ENCODE data around the gene MUC6.

MUC6 gene

DNA sequence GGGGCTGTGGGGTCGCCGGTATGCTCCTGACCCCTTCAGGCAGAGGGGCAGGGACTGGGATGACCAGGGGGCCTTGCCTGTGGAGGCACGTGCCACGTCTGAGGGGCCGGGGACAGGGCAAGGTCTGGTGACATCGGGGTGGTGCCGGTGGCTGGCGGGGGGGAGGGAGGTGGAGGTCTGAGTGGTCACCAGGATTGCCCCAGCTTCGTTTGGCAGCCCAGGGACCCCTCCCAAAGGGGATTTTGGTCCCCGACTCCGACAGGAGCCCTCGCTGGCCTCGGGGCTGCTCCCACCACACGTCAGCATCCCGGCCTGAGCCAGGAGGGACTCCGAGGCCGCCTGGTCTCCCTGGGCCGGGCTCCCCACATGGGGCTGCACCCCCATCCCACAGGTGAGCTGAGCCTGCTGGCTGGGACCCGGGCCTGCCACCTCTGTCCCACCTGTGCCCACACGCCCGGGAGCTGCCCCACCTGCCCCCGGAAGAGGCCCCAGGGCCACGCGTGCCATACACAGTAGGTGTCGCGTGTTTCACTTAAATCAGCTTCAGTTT is 1.1 kb upstream of the MUC6 start:
- no peak for DNase-seq (ENCODE audit: extremely low read depth in 1 of 2, low read depth in 1 of 2)

DNA sequence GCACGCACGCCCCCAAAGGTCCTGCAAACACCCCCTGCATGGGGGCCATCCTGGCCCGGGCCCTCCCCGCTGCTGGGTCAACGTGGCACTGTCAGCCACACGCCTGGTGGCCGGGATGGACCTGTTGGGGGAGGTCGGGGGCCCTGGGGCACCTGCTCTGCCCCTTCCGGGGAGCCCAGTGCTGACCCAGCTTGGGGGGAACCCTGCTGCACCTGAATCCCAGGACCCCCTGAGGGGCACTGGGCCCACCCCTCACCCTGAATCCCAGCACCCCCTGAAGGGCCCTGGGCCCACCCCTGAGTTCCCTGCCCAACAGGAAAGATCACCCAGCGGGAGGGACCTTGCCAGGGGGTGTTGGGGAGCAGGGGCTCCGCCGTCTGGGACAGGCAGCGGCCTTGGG is 413 bp upstream of the MUC6 start:
- no peak for DNase-seq (ENCODE audit: extremely low read depth in 1 of 2, low read depth in 1 of 2)

DNA sequence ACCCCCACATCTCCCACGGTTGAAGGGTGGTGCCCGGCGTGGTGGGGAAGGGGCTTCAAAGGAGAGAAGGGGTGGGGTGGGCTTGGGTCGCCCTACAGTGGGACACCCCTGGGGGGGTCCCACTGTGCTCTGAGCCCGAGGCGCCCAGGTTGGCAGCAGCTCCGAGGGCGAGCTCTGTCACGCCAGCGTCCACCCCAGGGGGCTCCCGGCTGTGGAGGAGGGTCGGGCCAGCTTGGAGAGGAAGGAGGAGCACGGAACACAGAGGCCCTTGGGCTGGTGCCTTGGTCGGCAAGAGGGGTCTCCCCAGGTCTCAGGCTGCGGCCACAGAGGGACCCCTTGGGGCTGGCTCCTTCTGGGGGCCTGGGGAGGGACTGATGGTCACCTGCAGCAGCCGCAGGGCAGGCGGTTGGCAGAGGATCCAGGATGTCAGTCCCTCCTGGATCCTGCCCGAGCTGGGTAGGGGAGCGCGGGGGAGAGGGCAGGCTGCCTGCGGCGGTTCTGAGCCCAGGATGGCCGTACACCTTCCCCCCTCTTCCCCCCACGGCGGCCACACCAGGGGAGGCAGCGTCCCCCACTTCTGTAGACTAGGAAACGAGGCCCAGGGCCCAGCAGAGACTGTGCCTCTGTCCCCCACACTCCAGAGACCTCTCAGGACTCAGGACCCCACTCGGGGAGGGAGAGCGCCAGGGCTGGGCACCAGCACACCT is 788 bp downstream of the MUC6 start:
- DNase-seq (ENCODE audit: extremely low read depth in 1 of 2, low read depth in 1 of 2), result no peak

DNA sequence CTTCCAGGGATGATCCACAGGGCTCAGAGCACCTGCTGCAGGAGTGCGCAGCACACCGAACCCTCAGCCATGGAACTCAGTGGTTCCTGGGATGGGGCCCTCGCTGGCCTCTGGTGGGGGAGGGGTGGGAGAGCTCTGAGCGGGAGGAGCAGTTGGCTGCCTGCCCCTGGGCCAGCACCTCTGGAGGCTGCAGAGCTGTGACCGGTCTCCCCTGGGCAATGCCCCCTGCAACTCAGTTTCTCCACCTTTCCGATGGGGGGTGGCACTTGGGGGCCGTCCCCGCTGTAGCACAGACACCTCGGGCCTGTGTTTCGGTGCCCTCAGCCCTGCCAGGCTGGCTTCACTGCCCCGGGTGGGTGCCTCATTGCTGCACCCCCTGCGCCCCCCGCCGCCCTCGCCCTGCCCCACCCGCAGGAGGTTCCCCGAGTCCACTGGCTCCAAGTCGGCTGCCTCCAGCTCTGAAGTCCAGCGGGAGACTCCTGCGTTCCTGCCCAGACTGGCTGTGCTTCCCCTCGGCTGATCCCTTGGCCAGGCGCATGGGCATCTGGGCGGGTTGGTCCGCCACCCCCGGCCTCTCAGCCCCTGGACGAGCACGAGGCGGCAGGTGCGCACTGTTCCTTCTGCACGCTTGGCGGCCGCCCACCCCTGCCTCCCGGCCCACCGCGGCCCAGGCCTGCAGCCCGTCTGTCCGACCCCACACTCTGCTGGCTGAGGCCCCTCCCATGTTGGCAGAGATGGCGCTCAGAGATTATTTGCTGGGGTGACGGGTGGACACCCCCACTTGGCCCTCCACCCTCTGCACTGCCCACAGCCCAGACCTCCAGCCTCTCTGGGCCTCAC is 1.8 kb downstream of the MUC6 start:
- no peak for DNase-seq (ENCODE audit: extremely low read depth in 1 of 2, low read depth in 1 of 2)

DNA sequence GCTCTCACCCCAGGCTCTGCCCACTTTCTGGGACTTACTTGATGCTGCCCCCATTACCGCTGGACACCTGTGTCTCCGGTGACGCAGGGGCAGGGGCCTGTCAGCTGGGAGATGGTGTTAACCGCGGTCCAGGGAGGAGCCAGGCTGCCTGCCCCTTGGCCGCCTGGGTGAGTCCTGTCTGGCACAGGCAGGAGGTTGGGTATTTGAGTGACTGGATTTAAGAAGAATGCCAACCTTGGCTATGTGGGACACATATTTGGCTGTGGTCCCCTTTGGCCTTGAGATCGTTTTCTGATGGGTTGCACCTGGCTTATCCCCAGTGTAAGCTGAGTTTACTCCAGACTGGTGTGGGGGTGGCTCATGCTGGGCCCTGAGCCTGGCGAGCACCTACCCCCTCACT is 2.5 kb downstream of the MUC6 start:
- no peak for DNase-seq (ENCODE audit: extremely low read depth in 1 of 2, low read depth in 1 of 2)

DNA sequence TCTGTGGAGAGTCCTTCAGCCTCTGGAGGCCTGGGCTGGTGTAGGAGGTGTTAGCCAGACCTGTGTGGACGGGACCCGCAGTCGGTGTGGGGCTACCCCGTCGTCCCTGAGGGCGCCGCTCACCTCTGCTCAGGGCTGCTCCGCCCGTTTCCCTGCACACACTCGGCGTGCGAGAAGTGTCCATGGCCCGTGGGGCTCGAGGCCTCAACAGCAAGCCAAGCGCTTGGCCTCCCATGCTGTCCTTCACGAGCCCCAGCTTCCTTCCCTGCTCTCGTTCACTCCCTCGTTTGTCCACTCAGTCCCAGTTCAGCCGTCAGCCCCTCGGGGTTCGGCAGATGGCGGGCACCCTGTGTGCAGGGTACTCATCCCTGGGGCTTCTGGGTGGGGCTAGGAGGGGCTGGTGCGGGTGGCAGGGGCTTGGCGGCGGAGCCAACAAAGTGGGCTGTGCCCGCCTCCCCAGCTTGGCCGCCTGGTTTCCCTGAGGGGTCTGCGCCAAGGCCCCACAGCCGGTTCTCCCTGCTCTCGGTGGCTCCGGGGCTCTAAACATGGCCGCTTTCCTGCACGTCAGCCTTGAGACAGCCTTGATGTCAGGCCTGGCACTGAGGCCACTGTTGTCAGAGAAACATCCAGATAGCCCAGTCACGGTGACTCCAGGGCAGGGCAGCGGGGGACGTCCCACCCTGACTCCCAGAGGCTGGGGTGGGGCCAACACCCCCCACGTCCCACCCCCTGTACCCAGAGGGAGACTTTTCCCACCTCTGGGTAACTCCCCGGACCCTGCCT is 3.3 kb downstream of the MUC6 start:
- no peak for DNase-seq (ENCODE audit: extremely low read depth in 1 of 2, low read depth in 1 of 2)

DNA sequence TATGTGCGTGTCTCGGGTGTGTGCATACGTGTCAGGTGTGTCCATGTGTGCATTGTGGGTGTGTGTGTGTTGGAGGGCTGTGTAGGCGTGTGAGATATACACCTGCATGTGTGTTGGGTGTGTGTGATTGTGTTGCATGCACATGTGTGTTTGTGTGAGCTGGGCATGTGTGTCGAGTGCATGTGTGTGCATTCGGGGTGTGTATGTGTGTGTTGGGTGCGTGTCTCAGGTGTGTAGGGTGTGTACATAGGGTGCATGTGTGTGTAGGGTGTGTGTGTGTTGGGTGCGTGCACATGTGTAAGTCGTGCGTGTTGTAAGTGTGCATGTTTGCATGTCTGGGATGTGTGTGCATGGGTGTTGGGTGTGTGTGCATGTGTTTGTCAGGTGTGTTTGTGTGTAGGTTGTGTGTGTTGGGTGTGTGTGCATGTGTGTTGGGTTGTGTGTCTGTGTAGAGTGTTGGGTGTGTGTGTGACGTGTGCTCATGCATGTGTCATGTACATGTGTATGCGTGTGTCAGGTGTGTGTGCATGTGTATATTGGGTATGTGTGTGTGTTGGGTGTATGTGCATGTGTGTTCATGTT is 4.1 kb downstream of the MUC6 start:
- DNase-seq (ENCODE audit: extremely low read depth in 1 of 2, low read depth in 1 of 2), result no peak

DNA sequence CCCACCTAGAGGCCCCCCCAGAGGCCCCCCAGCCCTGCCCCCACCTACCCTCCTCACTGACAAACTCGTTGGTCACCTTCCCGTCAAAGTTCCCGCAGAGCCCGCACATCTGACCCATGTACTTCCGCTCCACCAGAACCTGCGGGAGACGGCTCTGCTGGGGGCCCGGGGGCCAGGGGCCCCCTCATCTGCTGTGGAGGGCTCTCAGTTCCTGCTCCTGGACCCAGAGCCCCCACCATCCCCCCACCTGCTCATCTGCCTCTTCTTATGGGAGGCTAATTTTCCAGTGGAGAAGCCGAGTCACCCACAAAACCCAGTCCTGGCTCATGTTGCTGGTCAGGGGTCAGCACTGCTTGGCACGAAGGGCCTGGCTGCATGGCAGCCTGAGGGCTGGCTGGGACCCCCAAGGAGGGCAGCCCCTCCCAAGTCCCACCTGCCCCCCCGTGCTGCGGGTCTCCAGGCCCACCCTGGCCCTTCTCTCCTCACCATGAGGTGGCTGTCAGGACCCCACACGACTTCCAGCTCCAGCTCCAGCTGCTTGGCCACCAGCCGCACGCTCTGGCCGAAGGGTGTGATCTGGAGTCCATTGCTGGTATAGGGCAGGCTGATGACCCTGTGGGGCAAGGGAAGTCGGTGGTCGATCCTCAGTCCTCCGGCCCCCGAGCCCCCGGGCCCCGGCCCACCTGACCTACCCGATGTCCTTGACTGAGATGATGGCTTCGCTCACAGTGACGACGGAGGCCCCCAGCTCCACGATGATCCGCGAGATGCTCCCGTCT is 5.2 kb downstream of the MUC6 start:
- no peak for DNase-seq (ENCODE audit: extremely low read depth in 1 of 2, low read depth in 1 of 2)

DNA sequence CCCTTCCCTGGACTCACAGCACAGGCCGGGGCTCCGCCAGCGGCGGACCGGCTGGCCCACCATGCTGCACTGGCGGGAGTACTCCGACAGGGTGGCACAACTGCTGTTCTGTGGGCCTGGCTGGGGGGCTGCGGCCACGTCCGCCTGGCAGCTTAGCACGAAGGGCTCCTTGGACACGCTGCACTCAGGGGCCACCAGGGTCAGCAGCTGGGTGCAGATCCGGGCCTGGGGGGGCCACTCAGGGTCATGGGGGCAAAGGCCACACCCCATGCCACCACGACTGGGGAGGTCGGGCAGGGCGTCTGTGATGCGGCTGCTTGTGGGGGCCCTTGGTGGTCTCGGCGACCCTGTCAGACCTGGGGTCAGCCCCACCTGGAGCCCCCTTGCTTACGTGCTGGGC is 6.0 kb downstream of the MUC6 start:
- DNase-seq (ENCODE audit: extremely low read depth in 1 of 2, low read depth in 1 of 2), result no peak

DNA sequence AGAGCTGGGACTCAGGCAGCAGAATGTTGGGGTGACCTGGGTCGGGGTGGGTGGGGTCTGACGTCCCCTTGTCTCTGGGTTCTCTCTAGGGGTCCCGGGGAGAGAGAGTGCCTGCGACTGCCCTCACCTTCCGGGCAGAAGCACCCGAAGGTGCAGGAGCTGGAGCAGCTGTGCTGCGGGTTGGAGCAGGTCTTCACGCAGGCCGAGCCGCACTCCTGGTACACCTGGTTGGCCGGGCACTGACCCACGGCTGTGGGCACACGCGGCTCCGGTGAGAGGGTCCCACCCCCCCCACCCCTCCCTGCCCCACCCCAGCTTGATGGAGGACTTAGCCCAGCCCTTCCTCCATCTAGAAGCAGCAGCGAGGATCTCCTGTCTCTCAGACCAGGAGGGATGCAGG is 6.4 kb downstream of the MUC6 start:
- no peak for DNase-seq (ENCODE audit: extremely low read depth in 1 of 2, low read depth in 1 of 2)

DNA sequence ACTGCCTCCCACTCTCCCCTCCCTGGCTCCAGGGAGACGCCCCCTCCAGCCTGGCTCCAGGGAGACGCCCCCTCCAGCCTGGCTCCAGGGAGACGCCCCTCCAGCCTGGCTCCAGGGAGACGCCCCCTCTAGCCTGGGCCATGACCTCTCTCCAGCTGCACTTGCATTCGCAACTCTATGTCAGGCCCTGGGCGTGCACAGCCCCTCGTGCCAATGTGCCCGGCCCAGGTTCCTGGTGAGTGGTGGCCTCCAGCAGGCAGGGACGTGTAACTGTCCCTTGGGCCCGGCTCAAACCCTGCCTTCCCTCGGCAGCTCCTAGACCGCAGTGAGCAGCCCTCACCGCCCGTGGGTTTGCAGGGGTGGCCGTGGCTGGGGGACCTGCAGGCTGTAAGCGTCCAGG is 6.9 kb downstream of the MUC6 start:
- DNase-seq (ENCODE audit: extremely low read depth in 1 of 2, low read depth in 1 of 2), result no peak

DNA sequence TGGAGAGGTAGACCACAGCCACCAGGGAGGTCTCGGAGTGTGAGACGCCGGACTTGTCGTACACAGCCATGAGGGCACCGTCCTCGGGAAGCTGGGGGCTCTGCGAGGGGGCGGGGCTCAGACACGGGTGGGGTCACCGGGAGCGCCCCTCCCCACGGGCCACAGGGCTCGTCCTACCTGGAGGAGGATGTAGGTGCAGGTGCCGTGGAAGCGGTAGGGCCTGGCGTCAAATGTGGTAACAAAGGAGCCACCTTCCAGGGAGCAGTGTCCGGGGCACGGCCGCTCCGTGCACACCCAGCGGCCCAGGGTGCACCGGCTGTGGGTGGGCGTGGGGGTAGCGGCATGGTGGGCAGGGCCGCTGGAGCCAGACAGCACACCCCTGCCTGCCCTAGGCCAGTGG is 7.5 kb downstream of the MUC6 start:
- no peak for DNase-seq (ENCODE audit: extremely low read depth in 1 of 2, low read depth in 1 of 2)

DNA sequence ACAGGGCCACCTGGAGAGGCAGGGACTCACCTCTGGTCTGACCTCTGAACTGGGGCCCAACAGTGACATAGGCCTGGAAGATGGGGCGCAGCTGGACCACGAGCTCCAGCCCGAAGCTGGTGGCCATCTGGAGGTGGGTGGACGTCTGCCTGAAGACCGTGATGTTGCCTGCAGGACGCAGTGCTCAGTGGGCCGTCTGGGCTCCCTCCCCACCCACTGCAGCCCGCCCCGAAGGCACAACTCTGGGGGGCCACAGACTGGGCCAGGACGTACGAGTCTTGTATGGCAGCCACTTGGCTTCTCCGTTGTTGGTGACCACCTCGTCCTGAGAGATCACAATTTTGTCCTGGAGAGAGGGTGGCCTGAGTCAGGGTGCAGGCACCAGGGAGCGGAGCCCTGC is 7.9 kb downstream of the MUC6 start:
- DNase-seq (ENCODE audit: extremely low read depth in 1 of 2, low read depth in 1 of 2), result no peak

DNA sequence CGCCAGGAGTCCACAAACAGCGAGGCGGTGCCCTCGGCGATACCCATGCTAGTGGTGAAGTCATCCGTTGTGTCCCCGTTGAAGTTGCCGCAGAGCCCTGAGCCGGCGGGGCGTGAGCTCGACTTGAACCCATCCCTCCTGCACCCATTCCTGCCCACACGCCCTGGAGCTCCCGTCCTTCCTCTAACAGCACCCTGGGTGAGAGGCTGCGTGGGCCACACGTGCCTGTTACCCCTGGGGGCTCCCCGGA is 8.3 kb downstream of the MUC6 start:
- DNase-seq (ENCODE audit: extremely low read depth in 1 of 2, low read depth in 1 of 2), result no peak

DNA sequence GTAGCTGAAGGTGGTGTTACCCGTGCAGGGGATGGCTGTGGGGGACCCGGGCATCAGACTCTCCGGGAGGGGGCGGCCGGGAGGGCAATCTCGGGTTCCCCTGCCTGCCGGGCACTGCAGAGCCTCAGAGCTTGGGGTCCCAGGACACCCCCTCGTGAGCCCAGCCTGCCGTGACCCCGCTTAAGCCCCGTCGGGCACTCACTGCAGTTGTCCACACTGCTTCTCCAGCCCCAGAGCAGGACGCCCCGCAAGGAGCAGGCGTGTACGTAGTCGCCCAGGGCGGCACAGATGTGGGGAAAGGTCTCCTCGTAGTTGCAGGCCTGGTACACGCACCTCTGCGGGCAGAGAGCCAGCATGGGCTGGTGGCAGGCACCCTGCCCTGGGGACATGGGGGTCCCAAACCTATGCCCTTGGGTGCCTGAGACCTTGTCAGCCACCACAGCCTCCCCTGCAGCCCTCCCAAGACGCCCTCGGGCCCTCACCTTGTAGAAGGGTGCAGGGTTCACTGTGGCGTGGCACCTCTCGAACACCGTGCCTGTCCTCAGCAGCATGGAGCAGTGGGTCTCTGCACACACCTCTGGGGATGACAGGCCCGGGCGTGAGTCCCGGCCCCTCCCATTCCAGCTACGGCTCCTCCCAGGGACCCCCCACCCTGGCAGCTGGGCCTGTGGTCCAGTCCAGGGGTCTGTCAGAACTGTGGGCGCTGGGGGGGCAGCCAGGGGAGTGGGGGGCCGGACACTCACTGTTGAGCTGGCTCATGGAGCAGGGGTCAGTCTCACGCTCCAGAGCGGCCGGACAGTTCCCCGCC is 8.8 kb downstream of the MUC6 start:
- DNase-seq (ENCODE audit: extremely low read depth in 1 of 2, low read depth in 1 of 2), result no peak

DNA sequence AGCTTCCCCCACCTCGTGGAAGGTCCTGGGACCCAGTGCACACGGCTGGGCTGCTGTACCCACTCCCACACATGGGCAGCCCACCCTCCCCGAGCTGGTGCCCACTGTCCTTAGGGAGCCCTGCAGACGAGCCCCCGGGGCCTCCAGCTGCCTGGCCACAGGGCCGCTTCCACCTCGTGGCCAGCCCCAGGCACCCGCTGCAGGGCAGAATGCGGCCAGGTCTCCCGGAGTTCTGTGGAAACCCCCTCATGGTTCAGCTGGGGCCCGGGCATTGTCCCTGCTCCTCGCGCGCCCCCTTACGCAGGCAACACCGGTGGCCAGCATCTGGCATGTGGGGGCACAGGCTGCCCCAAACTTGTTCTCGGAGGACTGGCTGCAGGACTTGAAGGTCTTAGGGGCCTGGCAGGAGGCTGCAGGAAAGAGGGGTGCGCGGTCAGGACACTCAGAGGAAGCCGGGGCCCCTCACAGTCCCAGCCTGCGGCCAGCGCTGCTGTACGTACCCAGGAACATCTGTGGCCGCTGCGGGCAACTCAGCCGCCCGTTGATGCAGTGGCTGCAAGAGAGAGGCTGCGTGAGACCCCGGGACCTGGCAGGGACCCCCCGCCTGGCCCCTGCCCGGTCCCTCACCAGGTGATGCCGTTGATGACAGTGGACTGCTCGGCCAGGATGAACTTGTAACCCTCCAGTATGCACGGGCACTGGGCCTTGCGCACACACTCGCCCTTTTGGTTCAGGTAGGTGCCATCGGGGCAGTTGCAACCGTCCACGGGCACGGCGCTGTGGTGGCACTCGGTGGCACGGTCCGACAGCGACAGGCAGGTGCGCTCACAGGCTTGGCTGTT is 9.7 kb downstream of the MUC6 start:
- no peak for DNase-seq (ENCODE audit: extremely low read depth in 1 of 2, low read depth in 1 of 2)

DNA sequence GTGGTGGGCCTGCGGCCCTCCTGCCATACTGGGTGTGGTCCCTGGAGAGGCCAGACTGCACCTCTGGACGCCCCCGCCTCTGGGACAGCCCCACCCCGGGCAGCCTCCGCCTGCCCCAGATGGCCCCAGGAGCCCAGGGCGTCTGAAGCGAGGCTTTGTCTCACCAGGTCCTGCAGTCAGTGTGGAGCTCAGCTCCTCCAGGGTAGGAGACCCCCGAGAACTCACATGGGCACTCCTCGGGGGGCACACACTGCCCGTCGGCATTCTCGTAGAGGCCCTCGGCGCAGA is 10.4 kb downstream of the MUC6 start:
- no peak for DNase-seq (ENCODE audit: extremely low read depth in 1 of 2, low read depth in 1 of 2)

DNA sequence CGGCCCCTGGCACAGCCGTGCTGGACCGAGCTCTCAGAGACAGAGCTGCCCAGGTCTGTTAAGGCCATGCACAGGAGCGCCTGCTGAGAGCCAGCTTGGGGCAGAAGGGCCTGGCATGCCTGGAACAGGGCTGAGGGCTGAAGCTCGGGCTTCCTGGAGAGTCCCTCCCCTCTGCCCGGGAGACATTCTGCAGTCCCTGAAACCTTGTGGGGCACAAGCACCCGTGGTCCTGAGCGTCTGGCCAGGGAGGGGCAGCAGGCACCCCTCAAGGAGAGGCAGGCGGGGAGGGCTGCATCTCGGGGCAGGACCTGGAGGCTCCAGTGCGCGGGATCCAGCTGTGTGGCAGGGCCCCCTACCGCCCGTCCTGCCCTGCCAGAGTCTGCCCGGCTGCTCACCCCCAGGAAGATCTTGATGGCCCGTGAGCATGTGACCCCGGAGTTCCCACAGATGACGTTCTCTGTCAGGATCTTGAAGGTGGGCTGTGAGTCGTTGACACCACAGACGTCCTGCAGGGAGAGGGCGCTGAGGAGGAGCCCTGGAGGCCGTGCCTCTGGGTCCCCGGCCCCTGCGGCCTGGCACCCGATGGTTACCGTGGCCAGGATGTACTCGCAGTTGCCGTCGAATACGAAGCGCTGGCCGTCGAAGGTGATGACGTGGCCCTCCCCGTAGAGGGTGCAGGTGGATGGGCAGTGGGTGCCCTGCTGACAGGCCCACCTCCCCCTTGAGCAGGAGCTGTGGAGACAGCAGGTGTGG is 10.9 kb downstream of the MUC6 start:
- no peak for DNase-seq (ENCODE audit: extremely low read depth in 1 of 2, low read depth in 1 of 2)

Data from activated CD8-positive, alpha-beta memory T cell treated with anti-CD3 and anti-CD28 coated beads for 1 hour (primary cell).